ENCODE results near the gene THAP4.

GRCh38 chr2:241641631-241642030, 4.7 kb upstream of the THAP4 start:
- TF ChIP-seq GATA2 (IDR thresholded peaks at IDR 0.05; ENCODE audit: low read depth, low read length) (no peak), GATA3 (IDR thresholded peaks at IDR 0.05; ENCODE audit: low read depth, low read length) (no peak)

Measured in SH-SY5Y (cell line).